SU-DHL-6 (cell line): ENCODE data around the gene HACL1.

Experiments
- H2AFZ ChIP-seq: fragments of 200-600 bp; sonication (generic); 2 replicates; pipeline ENCODE4 v1.6.1; 2014; ENCODE audit warnings: low read depth, mild to moderate bottlenecking, moderate library complexity, mixed read lengths, antibody characterized with exemption, low read length; ENCODE audit not compliant: severe bottlenecking
- H3F3A ChIP-seq: fragments of 200-600 bp; shearing (Covaris generic); 2 replicates; pipeline ENCODE4 v1.6.0; 2016; ENCODE audit warnings: antibody characterized with exemption, mild to moderate bottlenecking; ENCODE audit not compliant: insufficient read depth
- H3K27ac ChIP-seq: fragments of 200-600 bp; sonication (generic); 2 replicates; pipeline ENCODE4 v1.5.1; 2016; ENCODE audit warnings: low read depth, mild to moderate bottlenecking, low read length, moderate library complexity, mixed read lengths
- H3K27me3 ChIP-seq: fragments of 200-600 bp; sonication (generic), shearing (Covaris generic); 2 replicates; pipeline ENCODE4 v1.6.0; 2014; ENCODE audit warnings: mild to moderate bottlenecking, low read length
- H3K36me3 ChIP-seq: fragments of 200-600 bp; sonication (generic); 2 replicates; pipeline ENCODE4 v1.6.1; 2014; ENCODE audit warnings: mild to moderate bottlenecking, low read length, mixed read lengths
- H3K4me2 ChIP-seq: fragments of 300-600, 200-600 bp; shearing (Covaris generic), sonication (generic); 2 replicates; pipeline ENCODE4 v1.6.0; 2014; ENCODE audit warnings: low read length, low read depth, mild to moderate bottlenecking; ENCODE audit not compliant: poor library complexity, severe bottlenecking
- H3K4me3 ChIP-seq: fragments of 200-600 bp; sonication (generic); 2 replicates; pipeline ENCODE4 v1.5.1; 2014; ENCODE audit warnings: antibody characterized with exemption, low read length, mild to moderate bottlenecking, mixed read lengths; ENCODE audit not compliant: insufficient read depth, poor library complexity, severe bottlenecking
- H3K79me2 ChIP-seq: fragments of 200-600 bp; sonication (generic); 2 replicates; pipeline ENCODE4 v1.6.1; 2014; ENCODE audit warnings: mild to moderate bottlenecking, low read length, moderate library complexity; ENCODE audit not compliant: insufficient read depth
- H3K9ac ChIP-seq: fragments of 200-600 bp; sonication (generic); 2 replicates; pipeline ENCODE4 v1.7.0; 2014; ENCODE audit warnings: mild to moderate bottlenecking, low read length
- H3K9me2 ChIP-seq: fragments of 200-600 bp; sonication (generic); replicated peaks from 2 replicates; pipeline ENCODE4 v1.6.1; 2014; ENCODE audit warnings: low read length; ENCODE audit not compliant: insufficient read depth
- H3K9me3 ChIP-seq: fragments of 200-600 bp; sonication (generic); 2 replicates; pipeline ENCODE4 v1.6.1; 2014; ENCODE audit warnings: low read length, mixed read lengths; ENCODE audit not compliant: insufficient read depth
- H4K20me1 ChIP-seq: fragments of 200-600 bp; sonication (generic); 2 replicates; pipeline ENCODE4 v1.6.1; 2014; ENCODE audit warnings: low read depth, mild to moderate bottlenecking, antibody characterized with exemption, low read length, moderate library complexity, mixed read lengths
- CTCF ChIP-seq: fragments of 200-600 bp; sonication (generic); IDR thresholded peaks from one replicate; pipeline ENCODE4 v1.5.1; 2017; ENCODE audit warnings: antibody characterized with exemption, mild to moderate bottlenecking, low read length, moderate library complexity; ENCODE audit not compliant: insufficient read depth, poor library complexity, severe bottlenecking
- EZH2phosphoT487 ChIP-seq: fragments of 200-600 bp; sonication (generic), shearing (Covaris generic); conservative IDR thresholded peaks from 2 replicates; pipeline ENCODE4 v1.6.1; 2018; ENCODE audit warnings: mild to moderate bottlenecking, antibody characterized with exemption, low read length, moderate library complexity, mixed read lengths

HACL1 gene

GRCh38 chr3:15645246-15645645 is 43.9 kb upstream of the HACL1 start:
- Histone ChIP-seq H3K36me3 (no peaks in the 10 kb centered on the region), H4K20me1 (no peaks in the 10 kb centered on the region), H3K4me2 (no peak overlapping the region), H2AFZ (no peak overlapping the region), H3K9me3 (no peaks in the 10 kb centered on the region), H3K9me2 (no peaks in the 10 kb centered on the region), H3K79me2 (no peaks in the 10 kb centered on the region), H3K4me3 (no peak overlapping the region), H3F3A (no peaks in the 10 kb centered on the region), H3K9ac (no peak overlapping the region), H3K27ac (no peak overlapping the region), H3K27me3 (no peaks in the 10 kb centered on the region)
- TF ChIP-seq EZH2phosphoT487 (no peak), CTCF (no peak)

GRCh38 chr3:15638891-15639262 is 37.5 kb upstream of the HACL1 start:
- H3K27me3 ChIP-seq = no peaks in the 10 kb centered on the region
- H3K27ac ChIP-seq = no peak overlapping the region
- H4K20me1 ChIP-seq = no peaks in the 10 kb centered on the region
- H3K9me3 ChIP-seq = no peaks in the 10 kb centered on the region
- no peak overlapping the region for H3K4me3 ChIP-seq
- TF ChIP-seq EZH2phosphoT487 (no peak), CTCF (no peak)
- no peaks in the 10 kb centered on the region for H3K36me3 ChIP-seq
- H3K9me2 ChIP-seq = no peaks in the 10 kb centered on the region
- no peak overlapping the region for H3K4me2 ChIP-seq
- no peak overlapping the region for H3K9ac ChIP-seq
- no peak overlapping the region for H2AFZ ChIP-seq
- no peaks in the 10 kb centered on the region for H3F3A ChIP-seq
- H3K79me2 ChIP-seq = no peaks in the 10 kb centered on the region

GRCh38 chr3:15638193-15638890 is 37.0 kb upstream of the HACL1 start:
- no peaks in the 10 kb centered on the region for H3K9me2 ChIP-seq
- no peaks in the 10 kb centered on the region for H3K27me3 ChIP-seq
- no peak overlapping the region for H3K27ac ChIP-seq
- no peak for TF ChIP-seq CTCF
- no peak for TF ChIP-seq EZH2phosphoT487
- H2AFZ ChIP-seq = no peak overlapping the region
- no peaks in the 10 kb centered on the region for H3F3A ChIP-seq
- no peak overlapping the region for H3K4me2 ChIP-seq
- no peaks in the 10 kb centered on the region for H4K20me1 ChIP-seq
- H3K9ac ChIP-seq = no peak overlapping the region
- no peaks in the 10 kb centered on the region for H3K9me3 ChIP-seq
- no peak overlapping the region for H3K4me3 ChIP-seq
- no peaks in the 10 kb centered on the region for H3K36me3 ChIP-seq
- no peaks in the 10 kb centered on the region for H3K79me2 ChIP-seq
